ENCODE results near the gene DAPP1.

DNA sequence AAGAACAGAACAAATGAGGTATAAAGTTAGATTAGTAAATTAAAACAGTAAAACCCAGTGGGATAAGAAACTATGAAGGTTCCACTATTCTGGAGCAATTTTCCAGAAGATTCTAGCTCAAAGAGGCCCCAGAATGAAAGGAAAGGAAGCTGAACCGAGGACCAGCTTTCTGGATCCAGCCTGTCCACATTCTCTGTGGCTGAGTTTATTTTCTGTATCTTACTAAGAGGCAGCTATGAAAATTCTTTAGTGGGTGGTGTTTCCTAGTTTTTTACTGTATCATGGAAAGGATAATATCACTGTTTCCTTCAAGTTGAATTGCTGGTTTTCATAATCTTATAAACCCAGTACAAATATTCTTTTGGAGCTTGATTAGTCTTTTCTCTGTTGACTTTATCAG is 11.8 kb downstream of the DAPP1 start:
- TF ChIP-seq POLR2A (IDR thresholded peaks at IDR 0.05) (no peak), POLR2AphosphoS5 (IDR thresholded peaks at IDR 0.05) (no peak), EP300 (IDR thresholded peaks at IDR 0.05) (no peak)
- TF ChIP-seq, protein P1, sequence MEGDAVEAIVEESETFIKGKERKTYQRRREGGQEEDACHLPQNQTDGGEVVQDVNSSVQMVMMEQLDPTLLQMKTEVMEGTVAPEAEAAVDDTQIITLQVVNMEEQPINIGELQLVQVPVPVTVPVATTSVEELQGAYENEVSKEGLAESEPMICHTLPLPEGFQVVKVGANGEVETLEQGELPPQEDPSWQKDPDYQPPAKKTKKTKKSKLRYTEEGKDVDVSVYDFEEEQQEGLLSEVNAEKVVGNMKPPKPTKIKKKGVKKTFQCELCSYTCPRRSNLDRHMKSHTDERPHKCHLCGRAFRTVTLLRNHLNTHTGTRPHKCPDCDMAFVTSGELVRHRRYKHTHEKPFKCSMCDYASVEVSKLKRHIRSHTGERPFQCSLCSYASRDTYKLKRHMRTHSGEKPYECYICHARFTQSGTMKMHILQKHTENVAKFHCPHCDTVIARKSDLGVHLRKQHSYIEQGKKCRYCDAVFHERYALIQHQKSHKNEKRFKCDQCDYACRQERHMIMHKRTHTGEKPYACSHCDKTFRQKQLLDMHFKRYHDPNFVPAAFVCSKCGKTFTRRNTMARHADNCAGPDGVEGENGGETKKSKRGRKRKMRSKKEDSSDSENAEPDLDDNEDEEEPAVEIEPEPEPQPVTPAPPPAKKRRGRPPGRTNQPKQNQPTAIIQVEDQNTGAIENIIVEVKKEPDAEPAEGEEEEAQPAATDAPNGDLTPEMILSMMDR (IDR thresholded peaks at IDR 0.05): no peak
